Nephron (organoid): ENCODE data around the gene SART1.

Experiments used
- H3K27ac Mint-ChIP-seq, 3 experiments: 2 replicates each; pipeline ENCODE4 v1.8.0; 2020; ENCODE audit warnings: mixed read lengths in 3 of 3, mild to moderate bottlenecking in 2 of 3, moderate library complexity in 1 of 3
- H3K27me3 Mint-ChIP-seq: 2 replicates; pipeline ENCODE4 v1.8.0; 2021; ENCODE audit warnings: low read depth, mild to moderate bottlenecking, moderate library complexity, mixed read lengths
- H3K36me3 Mint-ChIP-seq: 2 replicates; pipeline ENCODE4 v1.8.0; 2020; ENCODE audit warnings: low read depth, mixed read lengths
- H3K4me1 Mint-ChIP-seq: 2 replicates; pipeline ENCODE4 v1.8.0; 2020; ENCODE audit warnings: mixed read lengths
- H3K4me3 Mint-ChIP-seq, 3 experiments: 2 replicates each; pipeline ENCODE4 v1.8.0; 2020; ENCODE audit warnings: mild to moderate bottlenecking in 3 of 3, mixed read lengths in 3 of 3, moderate library complexity in 2 of 3
- H3K9me3 Mint-ChIP-seq: 2 replicates; pipeline ENCODE4 v1.8.0; 2020; ENCODE audit warnings: mixed read lengths
- CTCF ChIP-seq, 3 experiments: fragments of 200-600 bp; sonication (generic); IDR thresholded peaks; one replicate each; pipeline ENCODE4 v1.5.0; 2021; ENCODE audit warnings: antibody characterized with exemption in 3 of 3; ENCODE audit not compliant: unreplicated experiment in 3 of 3

Gene SART1

GRCh38 chr11:65961267-65962140, at the start of gene SART1:
SART1 (plus strand) TSS chr11:65961734; CDS start chr11:65961781, 47 bp downstream.
- Mint-ChIP-seq H3K9me3 (no peaks in the 10 kb centered on the region), H3K27me3 (no peaks in the 10 kb centered on the region), H3K27ac (peak within 1 kb of the TSS; percentile 95 to 99 (median 99)), H3K4me3 (peak within 1 kb of the TSS; percentile 93 to 99 (median 98)), H3K36me3 (peaks cover 26% of the 10 kb centered on the region), H3K4me1 (peaks cover 25% of the 10 kb centered on the region)
- TF ChIP-seq CTCF (IDR thresholded peaks at IDR 0.05; ENCODE audit: unreplicated experiment in 3 of 3) = no peak

- Mint-ChIP-seq H3K4me1 (peaks cover 36% of the 10 kb centered on the region), H3K27ac (peak overlapping the region in 2 of 3 experiments; percentile 33 to 63), H3K27me3 (peaks cover 22% of the 10 kb centered on the region), H3K9me3 (no peaks in the 10 kb centered on the region), H3K36me3 (peaks cover 5% of the 10 kb centered on the region), H3K4me3 (peak overlapping the region in 1 of 3 experiments; percentile 37)
- no peak for TF ChIP-seq CTCF (IDR thresholded peaks at IDR 0.05; ENCODE audit: unreplicated experiment in 3 of 3)
These were observed 48.7 kb upstream of the SART1 start for GRCh38 chr11:65912845-65913244.

GRCh38 chr11:65915101-65915820, 46.3 kb upstream of the SART1 start:
- peaks cover 5% of the 10 kb centered on the region for H3K36me3 Mint-ChIP-seq
- H3K9me3 Mint-ChIP-seq = no peaks in the 10 kb centered on the region
- no peak for TF ChIP-seq CTCF (IDR thresholded peaks at IDR 0.05; ENCODE audit: unreplicated experiment in 3 of 3)
- peaks cover 6% of the 10 kb centered on the region for H3K27me3 Mint-ChIP-seq
- peak overlapping the region; percentile 49 to 80 (median 72) for H3K4me3 Mint-ChIP-seq
- peak overlapping the region in 2 of 3 experiments; percentile 44 to 58 for H3K27ac Mint-ChIP-seq
- peaks cover 36% of the 10 kb centered on the region for H3K4me1 Mint-ChIP-seq

GRCh38 chr11:65915821-65916251, 45.7 kb upstream of the SART1 start:
- Mint-ChIP-seq H3K9me3 (no peaks in the 10 kb centered on the region), H3K36me3 (peaks cover 5% of the 10 kb centered on the region), H3K4me3 (peak overlapping the region; percentile 88 to 90 (median 89)), H3K4me1 (peaks cover 36% of the 10 kb centered on the region), H3K27ac (peak overlapping the region in 1 of 3 experiments; percentile 79), H3K27me3 (peaks cover 3% of the 10 kb centered on the region)
- TF ChIP-seq CTCF (IDR thresholded peaks at IDR 0.05; ENCODE audit: unreplicated experiment in 3 of 3) = no peak

GRCh38 chr11:65916391-65916790, 45.1 kb upstream of the SART1 start:
- no peak for TF ChIP-seq CTCF (IDR thresholded peaks at IDR 0.05; ENCODE audit: unreplicated experiment in 3 of 3)
- H3K36me3 Mint-ChIP-seq = peaks cover 5% of the 10 kb centered on the region

More at GRCh38 chr11:65916391-65916790, 45.1 kb upstream of the SART1 start:
- peak overlapping the region; percentile 88 to 90 (median 89) for H3K4me3 Mint-ChIP-seq
- H3K27ac Mint-ChIP-seq = peak overlapping the region in 2 of 3 experiments; percentile 70 to 79
- peaks cover 35% of the 10 kb centered on the region for H3K4me1 Mint-ChIP-seq
- H3K9me3 Mint-ChIP-seq = no peaks in the 10 kb centered on the region
- no peaks in the 10 kb centered on the region for H3K27me3 Mint-ChIP-seq
